GM18861 (cell line): ENCODE data around the gene MCTP1.

Source experiments
- ATAC-seq: cut with Tn5 transposase; IDR thresholded peaks from one replicate; pipeline ENCODE4 v1.9.1; 2021; ENCODE audit not compliant: unreplicated experiment

MCTP1 gene

DNA sequence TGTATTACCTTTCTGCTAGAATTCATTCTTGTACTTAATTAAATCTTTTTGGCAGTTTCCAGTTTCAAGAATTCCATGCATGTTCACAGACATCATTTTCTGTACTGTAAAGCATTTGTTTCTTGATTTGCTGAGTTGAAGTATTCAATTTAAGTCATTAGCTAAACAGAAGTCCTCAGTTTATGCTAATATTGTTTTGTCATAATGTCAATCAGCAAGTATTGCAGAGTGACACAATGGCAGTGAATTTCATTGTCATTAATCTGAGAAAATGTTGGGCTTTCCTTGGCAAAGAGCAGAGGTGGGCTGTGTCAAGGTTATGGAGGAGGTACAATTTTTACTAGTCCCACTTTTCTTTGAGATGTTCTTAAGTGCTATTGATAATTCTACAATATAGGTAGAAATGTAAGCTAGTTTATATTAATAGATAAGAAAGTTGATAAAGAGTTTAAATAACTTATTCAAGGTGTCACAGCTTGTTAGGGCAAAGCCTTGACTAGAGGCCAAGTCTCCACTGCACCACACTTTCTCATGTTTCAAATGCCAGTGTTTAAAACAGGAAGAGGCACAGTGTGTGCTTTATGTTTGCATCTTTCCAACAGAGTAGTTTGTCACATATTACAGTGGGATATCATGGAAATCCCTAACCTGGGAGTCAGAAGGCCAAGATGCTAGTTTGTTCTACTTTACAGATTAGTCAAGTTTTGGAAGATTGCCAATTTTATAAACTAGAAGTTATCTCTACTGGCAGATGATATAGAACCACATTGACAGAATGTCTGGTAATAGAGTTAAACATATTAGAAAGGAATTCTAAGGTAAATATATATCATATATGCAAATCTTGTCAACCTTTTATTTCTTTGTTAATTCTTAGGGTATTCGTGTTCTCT, 610.2 kb downstream of the MCTP1 start:
- no peak for ATAC-seq

GRCh38 chr5:94672746-94673145, 612.1 kb downstream of the MCTP1 start:
- ATAC-seq, result no peak

GRCh38 chr5:94670726-94671125, 614.2 kb downstream of the MCTP1 start:
- ATAC-seq, result no peak

GRCh38 chr5:94667937-94668336, 617.0 kb downstream of the MCTP1 start:
- ATAC-seq, result no peak

- no peak for ATAC-seq
These were observed 623.8 kb downstream of the MCTP1 start for GRCh38 chr5:94661086-94661485.

DNA sequence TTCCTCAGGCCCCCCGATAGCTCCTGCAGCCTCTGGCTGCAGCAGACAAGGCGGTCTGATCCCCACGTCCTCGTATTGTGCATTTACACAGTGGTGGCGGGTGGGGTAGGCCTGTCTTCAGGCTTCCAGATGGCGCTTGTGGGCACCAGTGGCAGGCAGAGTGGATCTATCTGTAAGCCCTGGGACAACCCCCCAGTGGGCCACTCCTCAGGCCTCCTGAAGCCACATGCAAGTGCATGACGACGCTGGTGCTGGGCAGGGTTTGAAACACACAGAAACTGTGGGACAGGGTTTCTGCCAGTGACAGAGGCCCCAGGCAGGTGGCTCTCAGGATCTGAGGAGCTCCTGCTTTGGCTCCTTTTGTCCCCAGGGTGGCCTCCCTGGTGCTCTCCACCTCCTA, 624.4 kb downstream of the MCTP1 start:
- ATAC-seq, result no peak

DNA sequence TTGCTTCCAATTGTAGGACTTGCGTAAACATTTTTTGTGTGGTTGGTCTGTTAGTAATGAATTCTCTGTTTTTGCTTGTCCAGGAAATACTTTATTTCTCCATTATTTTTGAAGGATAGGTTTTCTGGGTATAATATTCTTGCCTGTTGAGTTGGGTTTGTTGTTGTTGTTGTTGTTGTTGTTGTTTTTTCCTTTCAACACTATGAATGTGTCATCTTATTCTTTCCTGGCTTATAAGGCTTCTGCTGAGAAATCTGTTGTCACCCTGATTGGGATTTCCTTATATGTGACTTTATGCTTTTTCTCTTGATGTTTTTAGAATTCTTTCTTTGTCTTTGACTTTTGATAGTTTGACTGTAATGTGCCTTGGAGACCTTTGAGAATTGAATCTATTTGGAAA, 626.6 kb downstream of the MCTP1 start:
- ATAC-seq, result no peak
